Choroid plexus epithelial cell (primary cell): ENCODE measurements around the gene NXN.

Source experiments
- DNase-seq: peaks from one replicate; pipeline ENCODE4 v3.0.0-alpha.2; 2010; ENCODE audit warnings: low read depth
- H3K4me3 ChIP-seq: 2 replicates; pipeline ENCODE4 v1.5.1; 2011; ENCODE audit warnings: low read depth, mild to moderate bottlenecking, control low read depth, low read length, moderate library complexity
- TF ChIP-seq, protein P1 (sequence below): conservative IDR thresholded peaks from 2 replicates; pipeline ENCODE4 v1.5.1; 2011; ENCODE audit warnings: low read depth, mild to moderate bottlenecking, control low read depth, inconsistent platforms, low read length, moderate library complexity

NXN gene

DNA sequence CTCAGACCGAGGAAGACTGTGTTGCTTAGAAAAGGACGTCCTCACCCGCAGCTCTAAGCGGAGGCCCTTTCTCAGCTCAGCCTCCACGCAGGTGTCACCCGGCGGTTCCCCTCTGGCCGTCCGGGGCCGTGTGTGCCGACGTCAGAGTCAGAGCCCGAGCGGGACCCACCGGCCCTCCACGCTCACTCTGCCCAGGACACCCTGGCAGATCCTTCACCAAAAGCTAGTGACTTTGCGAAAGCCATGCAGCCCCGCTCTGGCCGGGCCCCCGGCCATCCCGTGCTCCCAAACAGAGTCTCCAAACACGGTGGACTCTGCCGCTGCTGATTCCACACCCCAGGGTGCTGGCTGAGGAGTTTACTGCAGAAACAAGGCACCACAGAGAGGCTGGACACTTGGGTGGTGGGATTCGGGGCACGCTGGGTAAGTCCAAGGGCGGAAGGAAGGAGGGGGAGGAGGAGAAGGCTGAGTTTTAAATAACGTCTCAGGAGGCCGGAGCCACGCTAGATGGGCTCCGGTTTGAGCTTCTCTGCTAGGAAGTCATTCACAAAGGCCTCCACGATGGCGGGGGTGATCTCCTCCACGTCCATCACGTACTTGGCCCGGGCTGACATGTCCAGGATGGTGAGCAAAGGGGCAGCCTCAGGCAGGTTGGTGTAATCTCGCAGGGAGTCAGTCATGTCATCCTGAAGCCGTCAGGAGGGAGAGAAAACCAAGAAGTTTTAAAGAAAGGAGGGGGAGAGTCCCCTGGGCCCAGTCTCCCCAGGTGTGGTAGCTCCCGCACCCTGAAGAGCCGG is 178.9 kb downstream of the NXN start:
- no peak for DNase-seq
- H3K4me3 ChIP-seq = no peak overlapping the region
- TF ChIP-seq, protein P1, sequence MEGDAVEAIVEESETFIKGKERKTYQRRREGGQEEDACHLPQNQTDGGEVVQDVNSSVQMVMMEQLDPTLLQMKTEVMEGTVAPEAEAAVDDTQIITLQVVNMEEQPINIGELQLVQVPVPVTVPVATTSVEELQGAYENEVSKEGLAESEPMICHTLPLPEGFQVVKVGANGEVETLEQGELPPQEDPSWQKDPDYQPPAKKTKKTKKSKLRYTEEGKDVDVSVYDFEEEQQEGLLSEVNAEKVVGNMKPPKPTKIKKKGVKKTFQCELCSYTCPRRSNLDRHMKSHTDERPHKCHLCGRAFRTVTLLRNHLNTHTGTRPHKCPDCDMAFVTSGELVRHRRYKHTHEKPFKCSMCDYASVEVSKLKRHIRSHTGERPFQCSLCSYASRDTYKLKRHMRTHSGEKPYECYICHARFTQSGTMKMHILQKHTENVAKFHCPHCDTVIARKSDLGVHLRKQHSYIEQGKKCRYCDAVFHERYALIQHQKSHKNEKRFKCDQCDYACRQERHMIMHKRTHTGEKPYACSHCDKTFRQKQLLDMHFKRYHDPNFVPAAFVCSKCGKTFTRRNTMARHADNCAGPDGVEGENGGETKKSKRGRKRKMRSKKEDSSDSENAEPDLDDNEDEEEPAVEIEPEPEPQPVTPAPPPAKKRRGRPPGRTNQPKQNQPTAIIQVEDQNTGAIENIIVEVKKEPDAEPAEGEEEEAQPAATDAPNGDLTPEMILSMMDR = no peak

GRCh38 chr17:799261-799660 is 180.3 kb downstream of the NXN start:
- H3K4me3 ChIP-seq = no peak overlapping the region
- no peak for DNase-seq
- TF ChIP-seq, protein P1 = no peak

DNA sequence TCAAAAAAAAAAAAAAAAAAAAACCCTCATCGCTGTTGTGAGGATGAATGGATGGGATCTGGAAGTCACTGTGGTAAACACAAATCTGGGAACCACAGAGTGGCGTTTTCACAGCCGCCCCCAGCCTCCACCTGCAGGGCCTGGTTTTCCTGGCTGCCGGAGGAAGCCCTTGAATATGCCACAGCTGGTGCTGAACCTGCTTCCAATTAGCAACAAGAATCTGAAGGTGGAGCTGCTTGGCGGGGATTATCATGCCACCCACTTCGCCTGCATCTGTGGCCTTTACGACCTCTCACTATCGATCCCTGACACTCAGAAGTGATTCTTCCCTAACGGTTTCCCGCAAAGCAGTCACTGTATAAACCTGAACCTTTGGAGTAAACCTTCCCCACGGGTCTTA is 181.3 kb downstream of the NXN start:
- no peak overlapping the region for H3K4me3 ChIP-seq
- TF ChIP-seq, protein P1 = no peak
- no peak for DNase-seq

- TF ChIP-seq, protein P1 = no peak
- H3K4me3 ChIP-seq = no peak overlapping the region
- DNase-seq = no peak
These were observed 182.2 kb downstream of the NXN start for GRCh38 chr17:797236-797840.

DNA sequence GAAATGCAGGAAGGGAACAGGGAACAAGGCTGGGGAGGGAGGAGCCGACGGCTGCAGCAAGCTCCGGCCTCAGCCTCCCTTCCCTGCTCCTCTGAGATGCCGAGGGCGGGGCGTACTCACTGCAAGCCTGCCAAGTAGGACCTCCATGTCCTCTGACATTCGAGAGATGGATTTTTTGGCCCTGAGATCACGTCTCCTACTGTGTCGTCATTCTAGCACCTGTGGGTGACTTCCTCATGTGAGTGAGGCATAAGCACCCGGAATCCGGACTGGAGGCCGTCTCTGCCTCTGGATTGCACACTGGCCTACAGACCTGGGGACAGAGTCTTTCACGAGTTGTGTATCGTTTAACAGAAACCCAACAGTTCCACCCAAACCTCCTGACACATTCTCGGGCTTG is 183.0 kb downstream of the NXN start:
- no peak overlapping the region for H3K4me3 ChIP-seq
- DNase-seq = no peak
- TF ChIP-seq, protein P1 = no peak

GRCh38 chr17:795721-796120 is 183.9 kb downstream of the NXN start:
- TF ChIP-seq, protein P1 = no peak
- no peak overlapping the region for H3K4me3 ChIP-seq
- no peak for DNase-seq

GRCh38 chr17:795276-795675 is 184.3 kb downstream of the NXN start:
- no peak for DNase-seq
- TF ChIP-seq, protein P1 = no peak
- H3K4me3 ChIP-seq = peak overlapping the region; percentile 33
